ENCODE data around the gene YPEL2. TPM values are rescaled to one million over a fixed set of nuclear protein-coding genes. Genes with fewer than 3 reads are reported as not detected.

Gene YPEL2
- total and polyA plus RNA-seq, 2 experiments from 2014 or later, result 20.2 to 26.0 TPM

DNA sequence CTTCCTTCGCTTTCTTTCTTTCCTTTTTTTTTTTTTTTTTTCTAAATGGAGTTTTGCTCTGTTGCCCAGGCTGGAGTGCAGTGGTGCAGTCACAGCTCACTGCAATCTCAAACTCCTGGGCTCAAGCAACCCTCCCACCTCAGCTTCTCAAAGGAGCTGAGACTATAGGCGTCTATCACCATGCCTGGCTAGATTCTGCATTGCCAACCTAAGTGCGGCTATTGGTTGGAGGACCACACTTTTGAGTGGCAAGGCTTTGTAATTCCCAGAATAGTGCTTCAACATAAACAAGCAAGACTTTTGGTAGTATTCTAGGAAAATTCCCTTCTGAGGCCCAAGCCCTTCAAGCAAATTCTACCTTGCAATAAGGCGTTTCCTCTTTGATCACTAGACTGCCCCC, 107.8 kb downstream of the YPEL2 start:
- WGBS (ENCODE audit: low lambda C conversion rate, missing lambda C conversion rate), result 86% methylated on average over 4 of the region's 4 CpGs
- no peak overlapping the region for H2AFZ ChIP-seq
- no peaks in the 10 kb centered on the region for H3K4me1 ChIP-seq (ENCODE audit: insufficient read depth)
- H3K36me3 ChIP-seq (replicated peaks; ENCODE audit: insufficient read depth, low read depth), result no peaks in the 10 kb centered on the region
- no peaks in the 10 kb centered on the region for H4K20me1 ChIP-seq (ENCODE audit: insufficient read depth, poor library complexity, severe bottlenecking)
- H3K4me2 ChIP-seq, result no peak overlapping the region
- H3K27me3 ChIP-seq, result no peaks in the 10 kb centered on the region
- H3K27ac ChIP-seq, result no peak overlapping the region
- no peak overlapping the region for H3K4me3 ChIP-seq
- DNase-seq (ENCODE audit: low spot score), result no peak
- no peaks in the 10 kb centered on the region for H3K9me2 ChIP-seq (replicated peaks; ENCODE audit: insufficient read depth)
- TF ChIP-seq EZH2 (IDR thresholded peaks at IDR 0.05; ENCODE audit: borderline replicate concordance) (no peak), EZH2phosphoT487 (IDR thresholded peaks at IDR 0.05; ENCODE audit: low read depth, severe bottlenecking, unreplicated experiment) (no peak)
- TF ChIP-seq, protein P1, sequence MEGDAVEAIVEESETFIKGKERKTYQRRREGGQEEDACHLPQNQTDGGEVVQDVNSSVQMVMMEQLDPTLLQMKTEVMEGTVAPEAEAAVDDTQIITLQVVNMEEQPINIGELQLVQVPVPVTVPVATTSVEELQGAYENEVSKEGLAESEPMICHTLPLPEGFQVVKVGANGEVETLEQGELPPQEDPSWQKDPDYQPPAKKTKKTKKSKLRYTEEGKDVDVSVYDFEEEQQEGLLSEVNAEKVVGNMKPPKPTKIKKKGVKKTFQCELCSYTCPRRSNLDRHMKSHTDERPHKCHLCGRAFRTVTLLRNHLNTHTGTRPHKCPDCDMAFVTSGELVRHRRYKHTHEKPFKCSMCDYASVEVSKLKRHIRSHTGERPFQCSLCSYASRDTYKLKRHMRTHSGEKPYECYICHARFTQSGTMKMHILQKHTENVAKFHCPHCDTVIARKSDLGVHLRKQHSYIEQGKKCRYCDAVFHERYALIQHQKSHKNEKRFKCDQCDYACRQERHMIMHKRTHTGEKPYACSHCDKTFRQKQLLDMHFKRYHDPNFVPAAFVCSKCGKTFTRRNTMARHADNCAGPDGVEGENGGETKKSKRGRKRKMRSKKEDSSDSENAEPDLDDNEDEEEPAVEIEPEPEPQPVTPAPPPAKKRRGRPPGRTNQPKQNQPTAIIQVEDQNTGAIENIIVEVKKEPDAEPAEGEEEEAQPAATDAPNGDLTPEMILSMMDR (IDR thresholded peaks at IDR 0.05; ENCODE audit: poor library complexity), result no peak
- H3K79me2 ChIP-seq, result no peaks in the 10 kb centered on the region
- H3K9me3 ChIP-seq (ENCODE audit: low read depth), result no peaks in the 10 kb centered on the region

DNA sequence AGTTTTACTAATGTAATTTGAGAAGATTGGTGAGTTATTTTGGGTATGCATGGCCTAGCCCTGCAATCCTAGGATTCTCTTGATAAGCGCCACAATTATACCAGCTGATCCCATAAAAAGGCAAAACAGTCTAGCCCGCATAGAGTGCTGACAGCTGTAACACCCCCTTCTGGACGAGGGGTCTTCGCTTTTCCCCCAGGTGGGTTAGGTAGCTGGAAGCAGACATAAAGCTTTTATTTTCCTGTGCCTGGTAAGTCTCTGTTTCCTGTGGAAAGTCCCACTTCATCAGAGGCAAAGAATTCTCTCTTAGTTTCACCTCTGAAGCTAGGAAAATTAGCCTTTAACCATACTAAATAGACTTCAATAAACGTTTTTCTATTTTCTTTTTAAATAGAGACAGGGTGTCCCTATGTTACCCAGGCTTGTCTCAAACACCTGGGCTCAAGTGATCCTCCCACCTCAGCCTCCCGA, 108.3 kb downstream of the YPEL2 start:
- Histone ChIP-seq H3K9me2 (replicated peaks; ENCODE audit: insufficient read depth) (no peaks in the 10 kb centered on the region), H4K20me1 (ENCODE audit: insufficient read depth, poor library complexity, severe bottlenecking) (no peaks in the 10 kb centered on the region), H2AFZ (no peak overlapping the region), H3K4me3 (no peak overlapping the region), H3K4me2 (no peak overlapping the region), H3K4me1 (ENCODE audit: insufficient read depth) (no peaks in the 10 kb centered on the region), H3K9me3 (ENCODE audit: low read depth) (no peaks in the 10 kb centered on the region), H3K27ac (no peak overlapping the region), H3K27me3 (no peaks in the 10 kb centered on the region), H3K36me3 (replicated peaks; ENCODE audit: insufficient read depth, low read depth) (no peaks in the 10 kb centered on the region), H3K79me2 (no peaks in the 10 kb centered on the region)
- TF ChIP-seq EZH2phosphoT487 (IDR thresholded peaks at IDR 0.05; ENCODE audit: low read depth, severe bottlenecking, unreplicated experiment) (no peak), EZH2 (IDR thresholded peaks at IDR 0.05; ENCODE audit: borderline replicate concordance) (no peak)
- TF ChIP-seq, protein P1 (IDR thresholded peaks at IDR 0.05; ENCODE audit: poor library complexity), result no peak
- DNase-seq (ENCODE audit: low spot score), result no peak
- WGBS (ENCODE audit: low lambda C conversion rate, missing lambda C conversion rate), result 50% methylated on average over 6 of the region's 6 CpGs

DNA sequence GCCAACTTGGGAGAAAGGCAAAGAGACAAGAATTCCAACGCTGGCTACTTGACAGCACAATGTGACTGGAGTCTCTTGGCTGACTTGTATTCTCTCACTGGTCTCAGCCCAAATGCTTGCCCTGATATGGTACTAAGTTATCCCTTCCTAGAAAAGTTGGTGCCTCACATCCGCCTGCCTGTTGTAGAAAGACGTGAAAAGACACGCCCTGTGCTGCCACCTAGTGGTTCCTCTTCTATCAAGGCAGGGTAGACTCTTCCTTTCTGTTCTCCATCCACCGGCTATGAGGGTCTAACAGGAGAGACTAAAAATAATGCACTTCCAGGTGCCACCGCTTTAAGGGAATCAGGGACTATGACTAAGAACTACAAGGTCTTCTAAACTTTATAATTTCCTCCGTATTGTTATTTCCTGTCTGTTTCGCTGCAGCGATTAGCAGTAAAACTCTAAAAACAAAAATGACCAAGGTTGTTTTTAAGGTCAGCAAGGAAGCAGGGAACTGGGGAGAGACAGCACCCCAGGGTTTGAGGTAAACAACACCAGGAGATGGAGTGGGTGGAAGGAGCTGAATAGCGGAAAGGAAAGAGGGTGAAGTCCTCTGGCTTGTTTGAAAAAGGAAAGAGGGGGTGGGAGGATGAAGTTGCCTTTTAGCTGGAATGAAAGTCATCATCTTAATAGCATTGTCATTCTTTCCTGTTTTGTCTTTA, 109.5 kb downstream of the YPEL2 start:
- H3K9me2 ChIP-seq (replicated peaks; ENCODE audit: insufficient read depth), result no peaks in the 10 kb centered on the region
- no peak overlapping the region for H3K4me3 ChIP-seq
- TF ChIP-seq EZH2phosphoT487 (IDR thresholded peaks at IDR 0.05; ENCODE audit: low read depth, severe bottlenecking, unreplicated experiment) (no peak), EZH2 (IDR thresholded peaks at IDR 0.05; ENCODE audit: borderline replicate concordance) (no peak)
- TF ChIP-seq, protein P1 (IDR thresholded peaks at IDR 0.05; ENCODE audit: poor library complexity), result peak; percentile 92
- H3K9me3 ChIP-seq (ENCODE audit: low read depth), result no peaks in the 10 kb centered on the region
- H3K4me1 ChIP-seq (ENCODE audit: insufficient read depth), result no peaks in the 10 kb centered on the region
- DNase-seq (ENCODE audit: low spot score), result peak; percentile 93
- H3K79me2 ChIP-seq, result no peaks in the 10 kb centered on the region
- H4K20me1 ChIP-seq (ENCODE audit: insufficient read depth, poor library complexity, severe bottlenecking), result no peaks in the 10 kb centered on the region
- H3K27me3 ChIP-seq, result no peaks in the 10 kb centered on the region
- no peak overlapping the region for H3K4me2 ChIP-seq
- no peak overlapping the region for H3K27ac ChIP-seq
- no peak overlapping the region for H2AFZ ChIP-seq
- no peaks in the 10 kb centered on the region for H3K36me3 ChIP-seq (replicated peaks; ENCODE audit: insufficient read depth, low read depth)
- 10% methylated on average over 10 of the region's 10 CpGs for WGBS (ENCODE audit: low lambda C conversion rate, missing lambda C conversion rate)

Data from hepatocyte (in vitro differentiated cells).